ENCODE results near the gene RAB6B.

RAB6B gene

DNA sequence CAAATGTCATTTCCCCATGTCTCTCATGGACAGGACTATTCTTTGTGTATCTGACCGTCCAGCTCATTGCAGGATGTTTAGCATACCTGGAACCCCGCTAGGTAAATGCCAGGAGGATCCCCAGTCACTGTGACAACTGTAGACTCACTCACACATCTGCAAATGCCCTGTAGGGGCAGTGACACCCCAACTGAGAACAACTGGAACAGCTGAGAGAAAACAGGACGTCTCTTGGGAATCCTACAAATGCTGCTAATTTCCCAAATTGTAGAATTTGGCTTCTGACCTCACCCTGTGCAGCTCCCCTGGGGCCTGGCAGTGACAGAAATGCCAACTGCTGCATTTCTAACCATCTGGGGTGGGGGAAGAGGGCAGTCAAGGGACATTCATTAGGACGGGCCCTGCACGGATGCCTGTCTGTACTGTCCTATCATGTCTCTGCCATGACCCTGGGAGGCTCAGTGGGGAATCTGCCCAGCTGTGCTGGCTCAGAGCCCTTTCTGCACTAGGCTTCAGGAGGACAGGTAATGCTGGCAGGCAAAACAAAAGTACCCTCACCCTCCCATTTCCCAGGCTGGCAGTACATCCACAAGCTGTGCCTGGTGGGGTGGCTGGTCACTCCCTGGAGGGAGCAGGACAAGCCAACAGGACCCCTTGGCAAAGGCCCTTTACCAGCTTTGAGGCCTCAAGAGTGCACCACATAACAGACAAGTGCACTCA, 30.4 kb downstream of the RAB6B start:
- no peak overlapping the region for H3K4me3 ChIP-seq (ENCODE audit: severe bottlenecking)
- no peak for DNase-seq (ENCODE audit: low spot score)
- no peaks in the 10 kb centered on the region for H3K9me3 ChIP-seq (ENCODE audit: severe bottlenecking)
- no peaks in the 10 kb centered on the region for H3K36me3 ChIP-seq (ENCODE audit: low read depth)
- TF ChIP-seq, protein P1, sequence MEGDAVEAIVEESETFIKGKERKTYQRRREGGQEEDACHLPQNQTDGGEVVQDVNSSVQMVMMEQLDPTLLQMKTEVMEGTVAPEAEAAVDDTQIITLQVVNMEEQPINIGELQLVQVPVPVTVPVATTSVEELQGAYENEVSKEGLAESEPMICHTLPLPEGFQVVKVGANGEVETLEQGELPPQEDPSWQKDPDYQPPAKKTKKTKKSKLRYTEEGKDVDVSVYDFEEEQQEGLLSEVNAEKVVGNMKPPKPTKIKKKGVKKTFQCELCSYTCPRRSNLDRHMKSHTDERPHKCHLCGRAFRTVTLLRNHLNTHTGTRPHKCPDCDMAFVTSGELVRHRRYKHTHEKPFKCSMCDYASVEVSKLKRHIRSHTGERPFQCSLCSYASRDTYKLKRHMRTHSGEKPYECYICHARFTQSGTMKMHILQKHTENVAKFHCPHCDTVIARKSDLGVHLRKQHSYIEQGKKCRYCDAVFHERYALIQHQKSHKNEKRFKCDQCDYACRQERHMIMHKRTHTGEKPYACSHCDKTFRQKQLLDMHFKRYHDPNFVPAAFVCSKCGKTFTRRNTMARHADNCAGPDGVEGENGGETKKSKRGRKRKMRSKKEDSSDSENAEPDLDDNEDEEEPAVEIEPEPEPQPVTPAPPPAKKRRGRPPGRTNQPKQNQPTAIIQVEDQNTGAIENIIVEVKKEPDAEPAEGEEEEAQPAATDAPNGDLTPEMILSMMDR (IDR thresholded peaks at IDR 0.05; ENCODE audit: poor library complexity, severe bottlenecking): no peak
- H3K27me3 ChIP-seq (ENCODE audit: insufficient read depth, poor library complexity, severe bottlenecking): no peaks in the 10 kb centered on the region
- no peak overlapping the region for H3K27ac ChIP-seq (ENCODE audit: poor library complexity, severe bottlenecking)
- ATAC-seq (ENCODE audit: low read depth): peak; percentile 18; the same call in 1 of the 3 replicates
- no peaks in the 10 kb centered on the region for H3K4me1 ChIP-seq (ENCODE audit: insufficient read depth, poor library complexity, severe bottlenecking)

DNA sequence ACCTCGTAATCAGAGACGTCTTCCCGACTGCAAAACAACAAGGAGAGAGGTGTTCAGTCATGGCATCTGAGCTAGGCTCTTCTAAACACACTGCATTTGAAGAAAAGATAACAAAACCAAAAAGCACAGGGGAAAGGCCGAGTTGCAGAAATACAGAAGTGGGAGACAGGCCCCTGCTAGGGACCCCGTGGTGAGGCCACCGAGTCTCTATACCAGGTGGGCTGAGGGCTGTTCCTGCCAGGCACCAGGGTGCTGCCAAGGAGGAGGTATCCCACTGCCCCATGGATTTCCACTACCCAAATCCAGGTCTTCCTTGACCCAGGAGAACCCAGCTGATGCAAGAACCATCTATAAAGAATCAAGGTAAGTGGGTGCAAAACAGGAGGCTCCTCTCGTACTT, 31.1 kb downstream of the RAB6B start:
- TF ChIP-seq, protein P1 (IDR thresholded peaks at IDR 0.05; ENCODE audit: poor library complexity, severe bottlenecking): no peak

DNA sequence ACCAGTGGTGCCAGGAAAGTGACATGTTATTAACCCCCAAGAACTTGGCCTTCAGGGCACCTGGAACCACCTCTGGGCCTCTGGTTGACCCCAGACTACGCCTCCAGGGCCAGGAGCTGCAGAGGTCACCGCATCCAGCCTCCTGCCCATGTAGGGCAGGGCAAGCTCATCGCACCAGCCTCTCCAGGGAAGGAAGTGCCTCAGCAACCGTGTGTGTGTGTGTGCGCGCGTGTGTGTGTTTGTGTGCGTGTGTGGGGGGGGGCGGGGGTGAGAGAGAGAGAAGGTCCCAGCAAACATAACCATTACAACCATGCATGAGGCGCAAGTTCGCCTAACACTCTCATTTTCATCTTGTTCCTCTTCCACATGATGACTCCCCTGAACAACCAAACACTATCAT, 31.8 kb downstream of the RAB6B start:
- TF ChIP-seq, protein P1 (IDR thresholded peaks at IDR 0.05; ENCODE audit: poor library complexity, severe bottlenecking): no peak
- Histone ChIP-seq H3K27ac (ENCODE audit: poor library complexity, severe bottlenecking) (no peak overlapping the region), H3K9me3 (ENCODE audit: severe bottlenecking) (no peaks in the 10 kb centered on the region), H3K4me3 (ENCODE audit: severe bottlenecking) (no peak overlapping the region), H3K4me1 (ENCODE audit: insufficient read depth, poor library complexity, severe bottlenecking) (no peaks in the 10 kb centered on the region), H3K27me3 (ENCODE audit: insufficient read depth, poor library complexity, severe bottlenecking) (no peaks in the 10 kb centered on the region), H3K36me3 (ENCODE audit: low read depth) (no peaks in the 10 kb centered on the region)
- ATAC-seq (ENCODE audit: low read depth) (no peak), DNase-seq (ENCODE audit: low spot score) (no peak)

More for the DNA sequence above, 31.1 kb downstream of the RAB6B start:
- Histone ChIP-seq H3K9me3 (ENCODE audit: severe bottlenecking) (no peaks in the 10 kb centered on the region), H3K36me3 (ENCODE audit: low read depth) (no peaks in the 10 kb centered on the region), H3K4me3 (ENCODE audit: severe bottlenecking) (no peak overlapping the region), H3K4me1 (ENCODE audit: insufficient read depth, poor library complexity, severe bottlenecking) (no peaks in the 10 kb centered on the region), H3K27ac (ENCODE audit: poor library complexity, severe bottlenecking) (no peak overlapping the region), H3K27me3 (ENCODE audit: insufficient read depth, poor library complexity, severe bottlenecking) (no peaks in the 10 kb centered on the region)
- DNase-seq (ENCODE audit: low spot score) (no peak), ATAC-seq (ENCODE audit: low read depth) (no peak; the same call in 2 of the 3 replicates)

DNA sequence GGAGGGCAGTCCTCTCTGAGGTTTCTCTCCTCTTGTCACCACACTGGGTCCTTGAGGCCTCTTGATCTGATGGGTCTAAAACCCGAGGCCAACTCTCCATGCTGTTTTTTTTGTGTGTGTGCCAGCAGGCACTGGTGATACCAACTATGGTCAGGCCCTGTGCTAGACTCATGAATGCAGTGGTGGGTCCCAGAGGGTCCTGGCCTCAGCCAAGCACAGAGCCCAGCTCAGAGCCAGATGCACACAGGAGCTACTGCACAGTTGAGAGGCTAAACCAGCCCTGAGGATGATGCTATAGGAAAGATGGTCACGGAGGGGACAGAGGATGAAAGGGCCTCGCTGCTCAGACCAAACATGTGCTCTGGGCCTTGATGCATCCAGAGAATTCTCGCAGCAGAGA, 33.5 kb downstream of the RAB6B start:
- Histone ChIP-seq H3K27me3 (ENCODE audit: insufficient read depth, poor library complexity, severe bottlenecking) (no peaks in the 10 kb centered on the region), H3K4me3 (ENCODE audit: severe bottlenecking) (no peak overlapping the region), H3K9me3 (ENCODE audit: severe bottlenecking) (no peaks in the 10 kb centered on the region), H3K4me1 (ENCODE audit: insufficient read depth, poor library complexity, severe bottlenecking) (no peaks in the 10 kb centered on the region), H3K27ac (ENCODE audit: poor library complexity, severe bottlenecking) (no peak overlapping the region), H3K36me3 (ENCODE audit: low read depth) (no peaks in the 10 kb centered on the region)
- DNase-seq (ENCODE audit: low spot score) (no peak), ATAC-seq (ENCODE audit: low read depth) (no peak)
- TF ChIP-seq, protein P1 (IDR thresholded peaks at IDR 0.05; ENCODE audit: poor library complexity, severe bottlenecking): no peak

DNA sequence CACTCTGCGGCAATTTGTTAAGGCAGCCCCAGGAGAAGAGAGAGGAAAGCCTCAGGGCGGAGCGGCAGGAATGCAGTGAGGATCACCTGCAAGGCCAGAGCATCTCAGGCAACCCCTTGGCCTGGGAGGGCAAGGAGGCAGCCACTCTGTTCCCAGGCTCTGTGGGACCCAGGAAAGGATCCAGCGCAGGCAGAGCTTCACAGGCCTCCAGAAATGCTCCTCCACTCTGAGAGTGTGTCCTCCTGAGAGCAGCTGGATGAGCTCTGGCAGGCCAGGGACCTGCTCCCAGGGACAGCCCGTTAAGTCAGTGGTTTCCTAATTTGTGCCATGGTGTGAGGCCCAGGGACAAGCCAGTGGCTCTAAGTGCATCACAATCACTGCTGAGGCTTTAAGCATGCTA, 35.2 kb downstream of the RAB6B start:
- ATAC-seq (ENCODE audit: low read depth) (no peak), DNase-seq (ENCODE audit: low spot score) (no peak)
- TF ChIP-seq, protein P1 (IDR thresholded peaks at IDR 0.05; ENCODE audit: poor library complexity, severe bottlenecking): no peak
- no peaks in the 10 kb centered on the region for H3K9me3 ChIP-seq (ENCODE audit: severe bottlenecking)
- H3K27me3 ChIP-seq (ENCODE audit: insufficient read depth, poor library complexity, severe bottlenecking): no peaks in the 10 kb centered on the region
- no peaks in the 10 kb centered on the region for H3K36me3 ChIP-seq (ENCODE audit: low read depth)
- H3K4me1 ChIP-seq (ENCODE audit: insufficient read depth, poor library complexity, severe bottlenecking): no peaks in the 10 kb centered on the region
- no peak overlapping the region for H3K4me3 ChIP-seq (ENCODE audit: severe bottlenecking)
- H3K27ac ChIP-seq (ENCODE audit: poor library complexity, severe bottlenecking): no peak overlapping the region
